Gastrocnemius medialis (tissue), 4 donors: ENCODE data around the gene SEMA3C.

Experiments used
- POLR2A ChIP-seq, 2 donors: fragments of 450-650 bp; IDR thresholded peaks; one replicate each; pipeline ENCODE4 v1.6.1; 2017; ENCODE audit warnings: antibody characterized with exemption in 2 of 2, mild to moderate bottlenecking in 2 of 2, moderate library complexity in 2 of 2
- TF ChIP-seq, protein P1 (sequence below), 5 experiments: fragments of 450-650 bp in 3 of 5; fragments of 200-600 bp in 2 of 5; sonication (generic) in 2 of 5; IDR thresholded peaks in 4 of 5; conservative IDR thresholded peaks in 1 of 5; 1 replicate in 4 of 5; 2 replicates in 1 of 5; pipeline ENCODE4 v1.5.1; 2016 to 2019; ENCODE audit warnings: antibody characterized with exemption in 5 of 5, mild to moderate bottlenecking in 3 of 5, moderate library complexity in 3 of 5

DNA sequence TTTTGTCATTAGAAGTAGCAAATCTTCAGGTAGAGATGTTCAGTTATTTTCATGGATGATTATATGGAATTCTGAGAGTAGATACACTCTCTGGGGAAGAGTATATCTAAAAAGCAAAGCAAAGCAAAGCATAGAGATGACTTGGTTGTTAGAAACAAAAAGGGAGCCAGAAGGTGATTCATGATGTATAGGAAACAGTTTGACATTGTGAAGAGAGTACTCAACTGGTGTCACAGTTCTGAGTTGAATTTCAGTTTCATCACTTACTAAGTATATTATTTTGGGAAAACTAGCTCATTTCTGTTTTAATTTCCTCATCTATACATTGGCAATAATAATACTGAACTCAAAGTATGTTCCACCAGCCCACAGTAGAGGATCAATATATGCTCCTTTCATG, 86.8 kb downstream of the SEMA3C start:
- TF ChIP-seq, protein P1, sequence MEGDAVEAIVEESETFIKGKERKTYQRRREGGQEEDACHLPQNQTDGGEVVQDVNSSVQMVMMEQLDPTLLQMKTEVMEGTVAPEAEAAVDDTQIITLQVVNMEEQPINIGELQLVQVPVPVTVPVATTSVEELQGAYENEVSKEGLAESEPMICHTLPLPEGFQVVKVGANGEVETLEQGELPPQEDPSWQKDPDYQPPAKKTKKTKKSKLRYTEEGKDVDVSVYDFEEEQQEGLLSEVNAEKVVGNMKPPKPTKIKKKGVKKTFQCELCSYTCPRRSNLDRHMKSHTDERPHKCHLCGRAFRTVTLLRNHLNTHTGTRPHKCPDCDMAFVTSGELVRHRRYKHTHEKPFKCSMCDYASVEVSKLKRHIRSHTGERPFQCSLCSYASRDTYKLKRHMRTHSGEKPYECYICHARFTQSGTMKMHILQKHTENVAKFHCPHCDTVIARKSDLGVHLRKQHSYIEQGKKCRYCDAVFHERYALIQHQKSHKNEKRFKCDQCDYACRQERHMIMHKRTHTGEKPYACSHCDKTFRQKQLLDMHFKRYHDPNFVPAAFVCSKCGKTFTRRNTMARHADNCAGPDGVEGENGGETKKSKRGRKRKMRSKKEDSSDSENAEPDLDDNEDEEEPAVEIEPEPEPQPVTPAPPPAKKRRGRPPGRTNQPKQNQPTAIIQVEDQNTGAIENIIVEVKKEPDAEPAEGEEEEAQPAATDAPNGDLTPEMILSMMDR (IDR thresholded peaks at IDR 0.05 in 4 of 5, conservative IDR thresholded peaks at IDR 0.05 in 1 of 5), result no peak
- no peak for TF ChIP-seq POLR2A (IDR thresholded peaks at IDR 0.05)
